ENCODE measurements around the gene SEMA6D. TPM values are rescaled to one million over a fixed set of nuclear protein-coding genes. Genes with fewer than 3 reads are reported as not detected.

The SEMA6D gene
- total RNA-seq, 1 donor, result 8.0 TPM

DNA sequence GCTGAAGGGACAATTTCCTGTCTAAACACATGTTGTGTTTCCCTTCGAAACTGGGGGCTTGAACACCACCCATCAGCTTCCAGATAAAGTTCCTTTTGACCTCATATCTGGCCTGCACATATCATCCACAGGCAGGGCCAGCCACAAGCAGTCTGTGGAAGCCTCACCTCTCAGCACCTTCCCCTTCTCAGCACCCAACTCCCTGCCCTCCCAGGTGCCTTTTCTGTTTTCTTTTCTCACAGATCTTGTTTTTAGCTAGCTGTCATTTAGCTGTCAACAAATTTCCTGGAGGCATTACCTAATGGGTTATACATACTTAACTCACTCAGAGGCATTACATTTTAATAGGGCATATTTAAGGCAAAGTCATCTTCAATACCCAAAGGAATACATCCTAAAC lies 93.9 kb downstream of the SEMA6D start:
- no peak for DNase-seq (ENCODE audit: insufficient read length, low spot score, missing footprints)
- H3K4me1 ChIP-seq (ENCODE audit: insufficient read depth, low read length), result no peaks in the 10 kb centered on the region
- H3K27ac ChIP-seq (ENCODE audit: low read depth, low read length), result no peak overlapping the region
- H2AFZ ChIP-seq (ENCODE audit: low read length), result no peak overlapping the region
- no peaks in the 10 kb centered on the region for H3K9me3 ChIP-seq (ENCODE audit: low read depth, low read length)
- no peak for TF ChIP-seq CTCF (IDR thresholded peaks at IDR 0.05; ENCODE audit: extremely low read depth, low read depth, low read length)
- no peaks in the 10 kb centered on the region for H3K27me3 ChIP-seq (ENCODE audit: insufficient read depth, low read length)
- no peak overlapping the region for H3K4me2 ChIP-seq (ENCODE audit: insufficient read depth, low read length)
- H3K79me2 ChIP-seq (ENCODE audit: insufficient read depth, low read length), result no peaks in the 10 kb centered on the region
- no peaks in the 10 kb centered on the region for H3K36me3 ChIP-seq (ENCODE audit: insufficient read depth, low read length)
- H3K4me3 ChIP-seq (ENCODE audit: insufficient read depth, low read length), result no peak overlapping the region
- no peaks in the 10 kb centered on the region for H4K20me1 ChIP-seq (ENCODE audit: insufficient read depth, low read length)

DNA sequence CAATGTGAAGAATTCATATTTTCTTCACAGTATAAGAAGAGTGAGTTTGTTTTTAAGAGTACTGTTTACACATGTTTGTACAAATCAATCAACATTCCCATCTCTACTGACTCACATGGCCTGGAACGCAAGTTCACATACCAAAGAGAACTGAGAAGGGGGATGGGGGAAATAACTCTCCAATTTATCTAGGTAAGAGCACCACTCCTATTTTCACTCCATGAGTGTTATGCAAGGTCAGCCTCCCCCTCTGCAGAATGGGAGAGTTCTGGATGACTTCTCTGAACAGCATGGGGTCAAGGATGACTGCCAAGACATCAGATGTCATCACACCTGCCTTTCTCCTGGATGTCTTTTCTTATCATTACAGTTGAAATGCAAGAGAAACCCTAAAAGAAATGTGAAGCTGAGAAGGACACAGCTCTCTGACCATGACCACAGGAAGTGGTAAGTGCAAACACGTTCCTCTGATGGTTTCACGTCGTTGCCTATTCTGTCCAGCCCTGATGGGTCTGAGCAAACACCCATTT lies 95.2 kb downstream of the SEMA6D start:
- Histone ChIP-seq H2AFZ (ENCODE audit: low read length) (no peak overlapping the region), H3K4me1 (ENCODE audit: insufficient read depth, low read length) (no peaks in the 10 kb centered on the region), H3K79me2 (ENCODE audit: insufficient read depth, low read length) (no peaks in the 10 kb centered on the region), H3K9me3 (ENCODE audit: low read depth, low read length) (no peaks in the 10 kb centered on the region), H3K4me3 (ENCODE audit: insufficient read depth, low read length) (no peak overlapping the region), H3K27ac (ENCODE audit: low read depth, low read length) (no peak overlapping the region), H3K27me3 (ENCODE audit: insufficient read depth, low read length) (no peaks in the 10 kb centered on the region), H3K36me3 (ENCODE audit: insufficient read depth, low read length) (no peaks in the 10 kb centered on the region), H4K20me1 (ENCODE audit: insufficient read depth, low read length) (no peaks in the 10 kb centered on the region), H3K4me2 (ENCODE audit: insufficient read depth, low read length) (no peak overlapping the region)
- DNase-seq (ENCODE audit: insufficient read length, low spot score, missing footprints), result no peak
- no peak for TF ChIP-seq CTCF (IDR thresholded peaks at IDR 0.05; ENCODE audit: extremely low read depth, low read depth, low read length)

GRCh38 chr15:47813748-47814384 lies 96.6 kb downstream of the SEMA6D start:
- Histone ChIP-seq H3K4me2 (ENCODE audit: insufficient read depth, low read length) (no peak overlapping the region), H3K27ac (ENCODE audit: low read depth, low read length) (no peak overlapping the region), H4K20me1 (ENCODE audit: insufficient read depth, low read length) (no peaks in the 10 kb centered on the region), H3K36me3 (ENCODE audit: insufficient read depth, low read length) (no peaks in the 10 kb centered on the region), H3K79me2 (ENCODE audit: insufficient read depth, low read length) (no peaks in the 10 kb centered on the region), H2AFZ (ENCODE audit: low read length) (no peak overlapping the region), H3K4me1 (ENCODE audit: insufficient read depth, low read length) (no peaks in the 10 kb centered on the region), H3K4me3 (ENCODE audit: insufficient read depth, low read length) (no peak overlapping the region), H3K9me3 (ENCODE audit: low read depth, low read length) (no peaks in the 10 kb centered on the region), H3K27me3 (ENCODE audit: insufficient read depth, low read length) (no peaks in the 10 kb centered on the region)
- DNase-seq (ENCODE audit: insufficient read length, low spot score, missing footprints), result no peak
- no peak for TF ChIP-seq CTCF (IDR thresholded peaks at IDR 0.05; ENCODE audit: extremely low read depth, low read depth, low read length)

- H3K9me3 ChIP-seq (ENCODE audit: low read depth, low read length), result no peaks in the 10 kb centered on the region
- no peaks in the 10 kb centered on the region for H4K20me1 ChIP-seq (ENCODE audit: insufficient read depth, low read length)
- no peak overlapping the region for H2AFZ ChIP-seq (ENCODE audit: low read length)
- no peak for DNase-seq (ENCODE audit: insufficient read length, low spot score, missing footprints)
- no peak overlapping the region for H3K4me2 ChIP-seq (ENCODE audit: insufficient read depth, low read length)
- no peaks in the 10 kb centered on the region for H3K27me3 ChIP-seq (ENCODE audit: insufficient read depth, low read length)
- no peaks in the 10 kb centered on the region for H3K79me2 ChIP-seq (ENCODE audit: insufficient read depth, low read length)
- H3K4me3 ChIP-seq (ENCODE audit: insufficient read depth, low read length), result no peak overlapping the region
- no peak for TF ChIP-seq CTCF (IDR thresholded peaks at IDR 0.05; ENCODE audit: extremely low read depth, low read depth, low read length)
- no peak overlapping the region for H3K27ac ChIP-seq (ENCODE audit: low read depth, low read length)
- no peaks in the 10 kb centered on the region for H3K4me1 ChIP-seq (ENCODE audit: insufficient read depth, low read length)
- no peaks in the 10 kb centered on the region for H3K36me3 ChIP-seq (ENCODE audit: insufficient read depth, low read length)
Observed at GRCh38 chr15:47814620-47815019, 97.3 kb downstream of the SEMA6D start.

All from osteoblast (primary cell).